Measurements from ENCODE around the gene RAB42. TPM values are rescaled to one million over a fixed set of nuclear protein-coding genes. Genes with fewer than 3 reads are reported as not detected.
"Not testable (repeated sequence)": the region's sequence is repeated elsewhere in the genome, so short reads cannot be mapped to it uniquely, and the experiment has no call there.

RAB42 gene
- total and polyA plus RNA-seq, 8 donors: 5.2 to 17.7 (median 6.4) TPM

- Histone ChIP-seq H3K9me3 (no peaks in the 10 kb centered on the region), H3K27ac (no peak overlapping the region), H3K36me3 (peaks cover 0 to 4% of the 10 kb centered on the region in 2 donors), H3K4me3 (no peak overlapping the region), H3K27me3 (no peaks in the 10 kb centered on the region), H3K4me1 (peaks cover 0 to 20% of the 10 kb centered on the region in 2 donors)
- intact Hi-C loops (cut with DNase I): no loop called here
- DNase-seq (no peak), ATAC-seq (no peak)
- TF ChIP-seq CTCF (IDR thresholded peaks at IDR 0.05): no peak
Measured at GRCh38 chr1:28595412-28596191, 3.5 kb downstream of the RAB42 start.

GRCh38 chr1:28596276-28596675, 4.2 kb downstream of the RAB42 start:
- H3K4me3 ChIP-seq; ATAC-seq; intact Hi-C loops (cut with DNase I): not testable (repeated sequence)

GRCh38 chr1:28601696-28602095, 9.6 kb downstream of the RAB42 start:
- Histone ChIP-seq H3K27ac (no peak overlapping the region), H3K36me3 (peaks cover 0 to 60% of the 10 kb centered on the region in 2 donors), H3K27me3 (no peaks in the 10 kb centered on the region), H3K4me1 (no peaks in the 10 kb centered on the region), H3K4me3 (no peak overlapping the region), H3K9me3 (no peaks in the 10 kb centered on the region)
- ATAC-seq: peak; percentile 53
- intact Hi-C loops (cut with DNase I): loop anchor here in 1 of 2 donors (5.0 to 10.0 kb wide), 3 partner anchors 84 to 237 kb away; partner anchors contain the start of gene PHACTR4
- no peak for TF ChIP-seq CTCF (IDR thresholded peaks at IDR 0.05)
- DNase-seq: no peak

More at GRCh38 chr1:28596276-28596675, 4.2 kb downstream of the RAB42 start:
- Histone ChIP-seq H3K36me3 (peaks cover 0 to 11% of the 10 kb centered on the region in 2 donors), H3K4me1 (peaks cover 0 to 14% of the 10 kb centered on the region in 2 donors)
- not testable (repeated sequence) for H3K9me3 ChIP-seq, H3K27me3 ChIP-seq, H3K27ac ChIP-seq, DNase-seq

- intact Hi-C loops (cut with DNase I): loop anchor here in 1 of 2 donors (5.0 to 10.0 kb wide), 3 partner anchors 85 to 238 kb away; partner anchors contain the start of gene PHACTR4
- Histone ChIP-seq H3K9me3 (no peaks in the 10 kb centered on the region), H3K4me3 (no peak overlapping the region), H3K27ac (no peak overlapping the region), H3K36me3 (peaks cover 0 to 71% of the 10 kb centered on the region in 2 donors), H3K27me3 (no peaks in the 10 kb centered on the region), H3K4me1 (no peaks in the 10 kb centered on the region)
- ATAC-seq: peak; percentile 85
- peak; percentile 53 to 65 for TF ChIP-seq CTCF (IDR thresholded peaks at IDR 0.05)
- DNase-seq: peak in 2 of 4 donors; percentile 63 to 79
Measured at GRCh38 chr1:28602536-28603439, 10.7 kb downstream of the RAB42 start.

- Histone ChIP-seq H3K27ac (no peak overlapping the region), H3K36me3 (peaks cover 0 to 87% of the 10 kb centered on the region in 2 donors), H3K4me3 (no peak overlapping the region), H3K27me3 (no peaks in the 10 kb centered on the region), H3K9me3 (no peaks in the 10 kb centered on the region), H3K4me1 (no peaks in the 10 kb centered on the region)
- ATAC-seq (no peak), DNase-seq (no peak)
- intact Hi-C loops (cut with DNase I): loop anchor here in 1 of 2 donors (5.0 to 10.0 kb wide), 3 partner anchors 87 to 240 kb away; partner anchors contain the start of gene PHACTR4
- TF ChIP-seq CTCF (IDR thresholded peaks at IDR 0.05): no peak
Measured at GRCh38 chr1:28604411-28604810, 12.3 kb downstream of the RAB42 start.
